ENCODE results near the gene CTDSPL2.
"Not testable (repeated sequence)": the region's sequence is repeated elsewhere in the genome, so short reads cannot be mapped to it uniquely, and the experiment has no call there.

The CTDSPL2 gene

GRCh38 chr15:44541282-44541958 lies 114.0 kb downstream of the CTDSPL2 start:
- no peak for DNase-seq (ENCODE audit: low spot score)

GRCh38 chr15:44542596-44542995 lies 115.2 kb downstream of the CTDSPL2 start:
- DNase-seq (ENCODE audit: low spot score) = no peak

- DNase-seq (ENCODE audit: low spot score) = not testable (repeated sequence)
These were observed 117.3 kb downstream of the CTDSPL2 start for GRCh38 chr15:44544745-44545144.

- DNase-seq (ENCODE audit: low spot score) = no peak
These were observed 118.7 kb downstream of the CTDSPL2 start for GRCh38 chr15:44545913-44546802.

GRCh38 chr15:44549152-44549551 lies 121.7 kb downstream of the CTDSPL2 start:
- DNase-seq (ENCODE audit: low spot score) = not testable (repeated sequence)

- DNase-seq (ENCODE audit: low spot score) = no peak
These were observed 122.8 kb downstream of the CTDSPL2 start for GRCh38 chr15:44550256-44550655.

GRCh38 chr15:44550734-44551133 lies 123.3 kb downstream of the CTDSPL2 start:
- DNase-seq (ENCODE audit: low spot score) = no peak

- DNase-seq (ENCODE audit: low spot score) = no peak
These were observed 127.7 kb downstream of the CTDSPL2 start for GRCh38 chr15:44554934-44555723.

GRCh38 chr15:44560926-44561325 lies 133.5 kb downstream of the CTDSPL2 start:
- not testable (repeated sequence) for DNase-seq (ENCODE audit: low spot score)

GRCh38 chr15:44565387-44566154 lies 138.1 kb downstream of the CTDSPL2 start:
- DNase-seq (ENCODE audit: low spot score) = no peak

- no peak for DNase-seq (ENCODE audit: low spot score)
These were observed 138.7 kb downstream of the CTDSPL2 start for GRCh38 chr15:44566155-44566540.

- no peak for DNase-seq (ENCODE audit: low spot score)
These were observed 140.9 kb downstream of the CTDSPL2 start for GRCh38 chr15:44568338-44568737.

- DNase-seq (ENCODE audit: low spot score) = no peak
These were observed 141.9 kb downstream of the CTDSPL2 start for GRCh38 chr15:44569316-44569715.

- no peak for DNase-seq (ENCODE audit: low spot score)
These were observed 142.9 kb downstream of the CTDSPL2 start for GRCh38 chr15:44570361-44570760.

- no peak for DNase-seq (ENCODE audit: low spot score)
These were observed 146.0 kb downstream of the CTDSPL2 start for GRCh38 chr15:44573386-44573785.

- DNase-seq (ENCODE audit: low spot score) = no peak
These were observed 147.3 kb downstream of the CTDSPL2 start for GRCh38 chr15:44574734-44575133.

Measured in pons (tissue), 1 donor.